ENCODE results near the gene FOXF2. TPM values are rescaled to one million over a fixed set of nuclear protein-coding genes. Genes with fewer than 3 reads are reported as not detected.

FOXF2 gene
- total and polyA plus RNA-seq, 10 of the 15 experiments (the other 5 are each of a cell fraction or from before 2014, with no cell fraction given): not detected

- no peak for TF ChIP-seq SKIL (IDR thresholded peaks at IDR 0.05; ENCODE audit: low read depth, poor library complexity, severe bottlenecking)
- TF ChIP-seq RFX5 (IDR thresholded peaks at IDR 0.05; ENCODE audit: low read depth, low read length): no peak
- TF ChIP-seq TCF3 (IDR thresholded peaks at IDR 0.05; ENCODE audit: borderline replicate concordance, insufficient read depth, low read depth, low read length): no peak
- TF ChIP-seq FOXK2 (IDR thresholded peaks at IDR 0.05): no peak
- TF ChIP-seq PKNOX1 (IDR thresholded peaks at IDR 0.05): no peak
- TF ChIP-seq POLR2AphosphoS5 (IDR thresholded peaks at IDR 0.05; ENCODE audit: low read length): no peak
- no peak for TF ChIP-seq USF1 (IDR thresholded peaks at IDR 0.05; ENCODE audit: borderline replicate concordance, extremely low read length, insufficient read depth, low read depth, low read length)
- TF ChIP-seq SPI1 (IDR thresholded peaks at IDR 0.05; ENCODE audit: borderline replicate concordance, insufficient read depth, low read depth, low read length): no peak
- no peak for TF ChIP-seq RB1 (IDR thresholded peaks at IDR 0.05; ENCODE audit: borderline replicate concordance)
These were observed 42.8 kb upstream of the FOXF2 start (continued) for GRCh38 chr6:1346558-1347091.
